Mucosa of rectum (tissue), 2 donors: Measurements from ENCODE around the gene LRRC3C.
"Not testable (repeated sequence)": the region's sequence is repeated elsewhere in the genome, so short reads cannot be mapped to it uniquely, and the experiment has no call there.

ENCODE experiments used
- H3K27ac ChIP-seq, 2 donors: one replicate each; pipeline ENCODE4 v1.7.0; 2013; ENCODE audit warnings: inconsistent platforms in 2 of 2, low read depth in 2 of 2, low read length in 2 of 2
- H3K27me3 ChIP-seq, 2 donors: one replicate each; pipeline ENCODE4 v1.7.0; 2013; ENCODE audit warnings: low read length in 2 of 2; ENCODE audit not compliant: control insufficient read depth in 2 of 2, insufficient read depth in 2 of 2
- H3K36me3 ChIP-seq, 2 donors: one replicate each; pipeline ENCODE4 v1.7.0; 2013; ENCODE audit warnings: low read length in 2 of 2; ENCODE audit not compliant: control insufficient read depth in 2 of 2, insufficient read depth in 2 of 2
- H3K4me1 ChIP-seq, 2 donors: one replicate each; pipeline ENCODE4 v1.7.0; 2013; ENCODE audit warnings: low read length in 2 of 2, mild to moderate bottlenecking in 1 of 2; ENCODE audit not compliant: control insufficient read depth in 2 of 2, insufficient read depth in 2 of 2
- H3K4me3 ChIP-seq, 2 donors: one replicate each; pipeline ENCODE4 v1.7.0; 2013; ENCODE audit warnings: low read length in 2 of 2
- H3K9ac ChIP-seq, 2 donors: one replicate each; pipeline ENCODE4 v1.7.0; 2013; ENCODE audit warnings: low read length in 2 of 2, low read depth in 1 of 2, mild to moderate bottlenecking in 1 of 2
- H3K9me3 ChIP-seq, 2 donors: one replicate each; pipeline ENCODE4 v1.7.0; 2013; ENCODE audit warnings: low read length in 2 of 2; ENCODE audit not compliant: control insufficient read depth in 2 of 2
- donor health status: healthy.
- donor health status: Normal muscosa, but diverticular disease.

The LRRC3C gene

DNA sequence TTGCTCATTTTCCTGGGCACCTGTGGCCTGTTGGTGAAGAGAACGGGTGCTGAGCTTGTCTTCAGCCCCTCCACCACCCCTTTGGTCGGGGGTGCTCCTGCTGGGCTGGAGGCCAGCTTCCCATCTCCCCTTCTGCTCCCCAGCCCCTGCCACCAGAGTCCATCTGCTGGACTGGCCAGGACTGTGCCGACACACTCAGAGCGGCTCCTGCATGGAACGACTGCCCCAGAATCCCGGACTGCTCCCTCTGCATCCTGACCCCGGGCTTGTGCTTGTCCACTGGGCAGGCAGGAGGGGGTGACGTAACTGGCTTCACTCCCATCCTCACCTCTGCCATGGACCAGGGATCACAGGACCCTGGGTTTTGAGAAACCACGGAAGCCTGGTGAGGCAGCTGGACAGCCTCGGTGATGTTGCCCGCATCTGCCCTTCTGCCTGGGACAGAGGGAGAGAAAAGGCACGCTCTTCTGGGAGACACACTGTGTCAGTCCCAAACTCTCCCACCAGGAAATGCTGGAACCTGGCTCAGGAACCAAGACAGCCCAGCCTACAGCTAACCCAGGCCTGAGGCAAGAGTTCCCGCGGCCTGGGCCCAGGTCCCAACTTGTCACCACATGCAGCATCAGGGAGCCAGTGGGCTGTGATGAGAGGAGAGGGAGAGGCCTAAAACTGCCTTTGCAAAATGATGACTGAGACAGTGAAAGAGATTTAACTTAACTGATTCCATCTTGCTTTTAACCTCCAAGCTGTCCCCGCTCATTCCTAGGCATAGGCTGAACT lies 19.2 kb downstream of the LRRC3C start:
- H3K27ac ChIP-seq = no peak overlapping the region
- H3K9ac ChIP-seq = no peak overlapping the region
- H3K27me3 ChIP-seq = no peaks in the 10 kb centered on the region
- no peaks in the 10 kb centered on the region for H3K9me3 ChIP-seq
- H3K4me3 ChIP-seq = no peak overlapping the region
- H3K36me3 ChIP-seq = no peaks in the 10 kb centered on the region
- H3K4me1 ChIP-seq = peaks cover 2 to 3% of the 10 kb centered on the region in 2 donors

DNA sequence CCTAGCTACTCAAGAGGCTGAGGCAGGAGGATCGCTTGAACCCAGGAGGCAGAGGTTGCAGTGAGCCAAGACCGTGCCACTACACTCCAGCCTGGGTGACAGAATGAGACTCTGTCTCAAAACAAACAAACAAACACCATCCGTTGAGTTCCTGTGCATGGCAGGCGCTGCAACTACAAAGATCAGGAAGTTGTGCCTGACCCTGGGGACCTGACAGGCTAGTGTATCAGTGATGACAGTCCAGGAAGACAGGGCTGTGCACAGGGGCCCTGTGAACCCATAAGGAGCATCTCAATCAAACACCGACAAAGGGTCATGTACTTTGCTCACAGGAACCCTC lies 20.9 kb downstream of the LRRC3C start:
- H3K27me3 ChIP-seq, H3K4me3 ChIP-seq, H3K36me3 ChIP-seq, H3K9ac ChIP-seq, H3K9me3 ChIP-seq, H3K27ac ChIP-seq: not testable (repeated sequence)
- H3K4me1 ChIP-seq = peaks cover 9 to 11% of the 10 kb centered on the region in 2 donors

DNA sequence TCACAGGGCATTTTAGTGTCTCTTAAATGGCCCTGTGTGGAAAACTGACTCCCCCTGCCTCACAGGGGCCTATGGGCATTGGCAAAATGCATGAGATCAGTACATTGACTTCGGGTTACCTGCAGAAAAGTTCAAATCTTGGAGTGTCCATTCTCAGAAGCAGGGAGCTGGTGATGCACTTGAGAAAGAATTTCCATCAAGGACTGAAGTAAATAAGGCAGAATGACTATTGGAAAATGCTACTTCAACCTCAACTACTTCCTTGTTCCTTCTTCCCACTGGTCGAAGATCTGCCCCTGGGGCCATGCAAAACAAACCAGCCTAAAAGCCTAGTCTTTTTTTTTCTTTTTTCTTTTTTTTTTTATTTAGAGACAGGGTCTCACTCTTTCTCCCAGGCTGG lies 21.5 kb downstream of the LRRC3C start:
- Histone ChIP-seq H3K27me3 (no peaks in the 10 kb centered on the region), H3K4me1 (peaks cover 11 to 13% of the 10 kb centered on the region in 2 donors), H3K36me3 (no peaks in the 10 kb centered on the region), H3K4me3 (no peak overlapping the region), H3K9ac (no peak overlapping the region), H3K27ac (no peak overlapping the region), H3K9me3 (no peaks in the 10 kb centered on the region)

DNA sequence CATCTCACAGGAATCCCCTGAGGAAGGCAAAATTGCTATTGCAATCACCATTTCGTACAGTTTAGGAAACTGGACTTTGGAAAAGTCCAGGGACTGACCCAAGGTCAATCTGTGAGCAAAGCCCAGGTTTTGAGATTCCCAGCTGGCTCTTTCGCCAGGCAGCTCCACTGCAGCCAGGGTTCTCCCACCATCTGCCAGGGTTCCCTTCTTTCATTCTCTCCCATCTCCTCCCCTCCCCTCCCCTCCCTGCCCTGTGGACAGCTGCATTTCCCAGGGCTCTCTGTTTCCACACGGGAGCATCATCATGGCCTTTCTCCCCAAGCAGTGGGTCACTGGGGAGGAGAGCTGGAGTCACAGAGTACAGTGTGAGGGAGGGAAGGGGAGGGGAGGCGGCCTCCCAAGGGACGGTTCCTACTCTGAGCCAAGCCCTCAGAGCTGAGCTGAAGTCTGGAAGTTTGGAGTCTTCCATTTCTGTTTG lies 23.4 kb downstream of the LRRC3C start:
- Histone ChIP-seq H3K4me3 (no peak overlapping the region), H3K9ac (no peak overlapping the region), H3K36me3 (no peaks in the 10 kb centered on the region), H3K9me3 (no peaks in the 10 kb centered on the region), H3K27ac (no peak overlapping the region), H3K4me1 (peaks cover 11 to 13% of the 10 kb centered on the region in 2 donors), H3K27me3 (no peaks in the 10 kb centered on the region)

DNA sequence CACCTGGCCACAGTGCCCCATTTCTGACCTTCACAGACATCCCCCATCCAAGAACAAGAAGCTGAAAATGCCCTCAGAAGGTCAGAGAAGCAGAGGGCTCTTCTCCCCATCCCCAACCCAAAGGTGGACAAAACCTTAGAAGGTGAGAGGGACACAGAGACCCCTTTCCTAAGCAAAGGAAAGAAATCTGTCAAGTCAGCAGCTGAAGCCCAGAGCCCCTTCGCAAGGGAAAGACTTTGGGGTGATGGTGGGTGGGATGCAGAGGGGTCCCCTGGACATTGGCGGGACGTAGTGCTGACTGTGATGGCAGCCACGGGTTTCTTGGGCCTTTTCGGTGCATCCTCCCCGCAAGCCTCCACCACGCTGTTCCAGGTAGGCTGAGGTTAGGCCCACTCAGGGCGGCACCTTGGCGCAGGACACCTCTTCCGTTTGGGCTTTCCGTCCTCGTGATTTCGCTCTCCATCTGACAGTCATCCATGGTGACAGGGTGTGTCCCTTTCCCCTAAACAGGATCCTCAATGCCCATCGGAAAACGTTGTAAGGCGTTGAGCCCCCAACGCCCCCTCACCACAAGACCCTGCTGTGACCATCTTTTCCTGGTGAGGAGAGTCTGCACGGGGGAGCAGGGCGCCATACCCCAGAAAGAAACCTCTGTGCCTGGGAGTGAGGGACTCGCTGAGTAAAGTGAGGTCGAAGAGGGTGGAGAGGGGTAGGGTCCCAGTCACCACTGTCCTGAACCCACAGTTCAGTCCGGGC lies 24.6 kb downstream of the LRRC3C start:
- no peaks in the 10 kb centered on the region for H3K36me3 ChIP-seq
- peaks cover 11 to 13% of the 10 kb centered on the region in 2 donors for H3K4me1 ChIP-seq
- H3K4me3 ChIP-seq = peak overlapping the region; percentile 72 to 75
- peak overlapping the region; percentile 19 to 67 for H3K27ac ChIP-seq
- peak overlapping the region; percentile 60 to 79 for H3K9ac ChIP-seq
- H3K9me3 ChIP-seq = no peaks in the 10 kb centered on the region
- no peaks in the 10 kb centered on the region for H3K27me3 ChIP-seq

DNA sequence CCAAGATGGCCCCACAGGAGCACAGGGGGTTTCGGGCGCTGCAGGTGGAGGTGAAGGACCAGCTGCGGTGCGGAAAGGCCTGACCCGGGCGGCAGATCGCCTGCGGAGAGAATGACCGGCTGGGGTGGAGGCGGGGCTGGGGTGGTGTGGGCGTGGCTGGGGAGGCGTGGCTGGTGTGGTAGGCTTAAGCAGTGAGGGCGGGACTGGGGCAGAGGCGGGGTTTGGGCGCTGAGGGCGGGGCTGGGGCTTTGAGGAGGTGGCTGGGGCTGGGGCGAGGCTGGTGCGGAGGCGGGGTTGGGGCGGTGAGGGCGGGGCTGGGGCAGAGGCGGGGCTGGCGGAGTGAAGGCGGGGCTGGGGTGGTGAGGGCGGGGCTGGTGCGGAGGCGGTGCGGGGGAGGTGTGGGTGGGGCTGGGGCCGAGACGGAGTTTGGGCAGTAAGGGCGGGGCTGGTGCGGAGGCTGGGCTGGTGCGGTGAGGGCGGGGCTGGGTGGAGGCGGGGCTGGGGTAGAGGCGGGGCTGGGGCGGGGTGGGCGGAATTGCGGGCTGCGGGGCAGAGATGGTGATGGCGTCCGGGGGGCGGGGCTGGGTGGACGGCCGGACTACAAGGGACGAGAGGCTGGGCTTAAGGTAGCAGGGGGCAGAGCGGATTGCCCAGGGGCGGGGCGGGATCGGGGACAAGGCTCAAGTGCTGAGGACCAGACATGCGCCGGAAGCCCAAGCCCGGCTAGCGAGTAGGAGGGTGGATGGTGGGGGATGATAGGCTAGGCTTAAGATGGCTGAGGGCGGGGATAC lies 25.3 kb downstream of the LRRC3C start:
- peak overlapping the region; percentile 30 to 67 for H3K27ac ChIP-seq
- H3K27me3 ChIP-seq = no peaks in the 10 kb centered on the region
- H3K36me3 ChIP-seq = no peaks in the 10 kb centered on the region
- peaks cover 11 to 13% of the 10 kb centered on the region in 2 donors for H3K4me1 ChIP-seq
- H3K9ac ChIP-seq = peak overlapping the region; percentile 60 to 79
- no peaks in the 10 kb centered on the region for H3K9me3 ChIP-seq
- H3K4me3 ChIP-seq = peak overlapping the region; percentile 72 to 75

DNA sequence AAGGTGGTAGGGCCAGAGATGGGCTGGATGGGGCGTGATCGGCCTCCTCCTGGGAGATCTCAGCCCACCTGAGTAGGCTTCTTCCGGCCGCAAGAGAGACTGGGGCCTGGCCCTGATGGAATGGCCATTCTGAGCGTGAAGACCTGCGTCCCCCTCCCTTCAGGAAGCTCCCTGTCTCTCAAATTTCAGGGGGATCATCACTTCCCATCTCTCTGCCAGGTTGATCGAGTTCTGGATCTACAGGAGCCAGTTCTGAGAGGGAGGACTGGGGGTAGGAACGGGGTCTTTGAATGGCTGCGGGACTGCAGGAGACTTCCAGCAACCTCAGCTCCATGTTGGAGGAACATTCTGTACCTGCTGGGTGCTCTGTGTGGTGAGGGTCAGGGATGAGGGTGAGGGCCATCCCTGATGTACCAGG lies 25.9 kb downstream of the LRRC3C start:
- Histone ChIP-seq H3K27me3 (no peaks in the 10 kb centered on the region), H3K27ac (peak overlapping the region; percentile 30 to 52), H3K9ac (no peak overlapping the region), H3K36me3 (no peaks in the 10 kb centered on the region), H3K9me3 (no peaks in the 10 kb centered on the region), H3K4me3 (peak overlapping the region; percentile 44 to 70), H3K4me1 (peaks cover 11 to 13% of the 10 kb centered on the region in 2 donors)

DNA sequence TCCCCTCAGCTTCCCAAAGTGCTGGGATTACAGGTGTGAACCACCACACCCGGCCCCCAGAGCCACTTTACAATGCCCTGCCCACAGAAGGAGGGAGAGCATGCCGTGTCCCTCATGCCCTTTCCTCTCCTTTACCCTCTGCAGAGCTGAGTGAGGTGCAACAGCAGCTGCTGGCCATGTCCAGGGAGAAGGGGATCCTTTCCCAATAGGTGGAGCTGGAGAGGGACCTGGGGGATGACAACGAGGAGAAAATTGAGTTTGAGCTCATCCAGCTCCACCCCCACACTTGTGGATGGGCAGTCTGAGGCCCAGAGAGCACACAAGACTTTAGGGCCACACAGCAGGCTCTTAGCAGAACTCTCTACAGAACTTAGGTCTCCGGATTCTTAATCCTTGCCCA lies 27.3 kb downstream of the LRRC3C start:
- H3K4me3 ChIP-seq = no peak overlapping the region
- no peak overlapping the region for H3K9ac ChIP-seq
- no peaks in the 10 kb centered on the region for H3K36me3 ChIP-seq
- no peaks in the 10 kb centered on the region for H3K9me3 ChIP-seq
- no peak overlapping the region for H3K27ac ChIP-seq
- peaks cover 8 to 11% of the 10 kb centered on the region in 2 donors for H3K4me1 ChIP-seq
- H3K27me3 ChIP-seq = no peaks in the 10 kb centered on the region

DNA sequence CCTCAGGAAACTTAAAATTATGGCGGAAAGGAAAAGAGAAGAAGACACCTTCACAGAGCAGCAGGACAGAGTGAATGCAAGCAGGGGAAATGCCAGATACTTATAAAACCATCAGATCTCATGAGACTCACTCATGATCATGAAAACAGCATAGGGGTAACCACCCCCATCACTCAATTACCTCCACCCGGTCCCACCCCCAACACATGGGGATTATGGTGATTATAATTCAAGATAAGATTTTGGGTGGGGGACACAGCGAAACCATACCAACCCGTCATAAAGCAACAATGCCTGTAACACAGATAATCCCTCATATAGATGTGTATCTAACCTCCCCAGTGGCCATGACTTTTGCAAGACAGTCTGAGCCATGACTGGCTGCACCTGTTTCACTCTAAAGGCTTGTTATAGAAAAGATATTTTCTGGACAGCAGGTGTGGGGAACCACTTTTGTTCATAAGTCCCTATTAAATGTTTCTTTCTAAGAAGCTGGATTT lies 28.2 kb downstream of the LRRC3C start:
- no peaks in the 10 kb centered on the region for H3K27me3 ChIP-seq
- H3K4me3 ChIP-seq = no peak overlapping the region
- H3K9ac ChIP-seq = no peak overlapping the region
- peaks cover 12 to 17% of the 10 kb centered on the region in 2 donors for H3K4me1 ChIP-seq
- H3K36me3 ChIP-seq = no peaks in the 10 kb centered on the region
- H3K27ac ChIP-seq = no peak overlapping the region
- no peaks in the 10 kb centered on the region for H3K9me3 ChIP-seq
